22Rv1 (cell line): ENCODE data around the gene COMMD1.

Experiments
- H3K27ac ChIP-seq: fragments of 450-650 bp; 2 replicates; pipeline ENCODE4 v1.5.1; 2017
- CTCF ChIP-seq: fragments of 450-650 bp; IDR thresholded peaks from 2 replicates; pipeline ENCODE4 v1.5.1; 2017; ENCODE audit warnings: mild to moderate bottlenecking
- ZFX ChIP-seq: fragments of 450-650 bp; IDR thresholded peaks from 2 replicates; pipeline ENCODE4 v1.6.1; 2017; ENCODE audit warnings: antibody characterized with exemption, borderline replicate concordance

COMMD1 gene

GRCh38 chr2:62133320-62133823 lies 227.9 kb downstream of the COMMD1 start:
- no peak overlapping the region for H3K27ac ChIP-seq
- TF ChIP-seq ZFX (no peak), CTCF (no peak)

DNA sequence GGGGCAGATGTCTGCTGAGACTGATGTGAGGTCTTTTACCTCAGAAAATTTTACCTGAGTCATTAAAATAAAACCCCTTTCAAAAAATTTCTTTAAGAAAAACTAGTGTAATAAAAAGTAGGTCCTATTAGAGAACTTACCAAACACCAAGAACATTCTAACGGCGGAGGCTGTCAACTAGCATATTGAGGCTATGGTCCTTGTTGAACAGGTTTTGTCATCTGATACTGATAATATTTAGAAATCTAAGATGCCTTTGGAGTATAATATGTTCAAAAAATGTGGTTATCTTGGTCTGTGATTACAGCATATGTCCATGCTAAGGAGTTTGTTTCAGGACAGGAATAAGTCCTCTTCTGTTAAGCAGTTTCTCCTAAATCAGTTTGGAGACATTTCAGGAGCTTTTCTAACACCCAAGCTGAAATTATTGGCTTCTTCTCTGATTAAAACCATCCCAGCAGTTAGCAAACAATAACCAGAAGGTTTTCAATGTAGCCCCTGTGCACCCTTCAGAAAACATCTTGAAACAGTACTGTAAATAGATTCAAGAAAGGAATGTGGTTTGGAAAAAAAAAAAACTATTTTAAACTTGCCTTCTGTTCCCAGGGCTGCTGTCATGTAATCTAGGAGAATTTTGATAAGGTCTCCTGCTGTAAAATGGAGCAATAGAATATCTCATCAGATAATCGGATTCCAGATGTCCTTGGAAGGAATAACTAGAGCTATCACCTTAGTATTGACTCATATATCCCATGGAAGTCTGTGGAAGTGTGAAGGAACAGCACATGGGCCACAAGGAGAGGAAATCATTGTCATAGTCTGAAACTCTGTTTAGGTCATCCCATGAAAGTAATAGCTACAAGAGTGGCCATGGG lies 231.7 kb downstream of the COMMD1 start:
- H3K27ac ChIP-seq, result no peak overlapping the region
- TF ChIP-seq CTCF (no peak), ZFX (no peak)

- TF ChIP-seq ZFX (no peak), CTCF (no peak)
- no peak overlapping the region for H3K27ac ChIP-seq
These were observed 235.1 kb downstream of the COMMD1 start for GRCh38 chr2:62140426-62141141.

- no peak for TF ChIP-seq CTCF
- TF ChIP-seq ZFX, result no peak
- no peak overlapping the region for H3K27ac ChIP-seq
These were observed 235.8 kb downstream of the COMMD1 start for GRCh38 chr2:62141142-62141740.

DNA sequence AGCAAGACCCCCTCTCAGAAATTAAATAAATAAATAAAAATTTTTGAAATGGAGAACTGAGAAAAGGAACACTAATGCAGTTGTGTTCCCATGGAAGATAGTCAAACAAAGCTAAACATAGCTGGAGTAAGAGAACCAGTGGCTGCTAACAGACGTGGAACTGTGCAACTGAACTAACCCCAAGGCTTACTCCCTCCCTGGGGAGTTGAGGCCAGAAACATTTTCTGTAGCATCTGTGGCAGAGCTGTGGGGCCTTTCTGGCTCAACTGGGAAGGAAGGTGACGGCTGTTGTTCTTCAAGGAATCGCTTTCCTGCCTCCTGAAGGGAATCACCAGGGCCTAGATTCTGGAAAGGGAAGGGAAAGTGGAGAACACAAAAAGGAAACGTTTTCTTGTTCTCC lies 236.6 kb downstream of the COMMD1 start:
- H3K27ac ChIP-seq, result no peak overlapping the region
- TF ChIP-seq CTCF (no peak), ZFX (no peak)

DNA sequence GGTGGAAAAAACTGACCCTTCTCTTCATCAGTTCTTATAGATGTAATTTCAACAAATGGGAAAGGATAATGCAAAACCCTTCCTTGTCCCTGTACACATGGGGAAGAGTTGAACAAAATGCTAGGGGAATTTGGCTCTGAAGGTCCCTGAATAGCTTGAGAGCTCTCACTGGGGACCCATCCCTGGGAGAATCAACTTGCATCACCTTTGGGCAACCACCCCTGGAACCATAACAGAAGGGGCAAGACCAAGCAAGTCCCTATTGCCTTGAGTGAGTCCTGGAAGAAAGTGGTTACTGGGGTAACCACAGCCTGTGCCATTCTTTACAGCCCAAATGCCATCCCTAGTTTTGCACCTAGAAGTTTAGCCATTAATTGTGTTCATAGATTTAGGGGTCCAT lies 238.2 kb downstream of the COMMD1 start:
- H3K27ac ChIP-seq, result no peak overlapping the region
- TF ChIP-seq ZFX (no peak), CTCF (no peak)
